Activated T-helper 17 cell treated with anti-CD3 and anti-CD28 coated beads, Interleukin-2, amount 50 U/mL, for 72 hours (primary cell): ENCODE measurements around the gene CD83. TPM values are rescaled to one million over a fixed set of nuclear protein-coding genes. Genes with fewer than 3 reads are reported as not detected.

Experiments
- ATAC-seq: fragments of 150-1000 bp; cut with Tn5 transposase; replicated peaks from 2 replicates; pipeline ENCODE4 v1.10.0; 2021; ENCODE audit warnings: mild to moderate bottlenecking, moderate library complexity
- H3K27ac Mint-ChIP-seq: one replicate; pipeline ENCODE4 v1.8.0; 2022; ENCODE audit warnings: mixed read lengths
- H3K27me3 Mint-ChIP-seq: one replicate; pipeline ENCODE4 v1.8.0; 2022; ENCODE audit warnings: mixed read lengths
- H3K36me3 Mint-ChIP-seq: one replicate; pipeline ENCODE4 v1.8.0; 2022; ENCODE audit warnings: low read depth, mild to moderate bottlenecking, mixed read lengths
- H3K4me1 Mint-ChIP-seq: one replicate; pipeline ENCODE4 v1.8.0; 2022; ENCODE audit warnings: mixed read lengths
- H3K4me3 Mint-ChIP-seq: one replicate; pipeline ENCODE4 v1.8.0; 2022; ENCODE audit warnings: mild to moderate bottlenecking, mixed read lengths
- H3K9me3 Mint-ChIP-seq: one replicate; pipeline ENCODE4 v1.8.0; 2022; ENCODE audit warnings: mixed read lengths
- total RNA-seq, 2 donors: library from RNA; stranded (reverse); gene quantifications; one replicate each; pipeline ENCODE4 v1.2.3, GENCODE V29; 2022

Gene CD83
- total RNA-seq, 2 donors from 2014 or later = 12.3 to 14.9 TPM

- Mint-ChIP-seq H3K4me1 (peaks cover 10% of the 10 kb centered on the region), H3K36me3 (no peaks in the 10 kb centered on the region), H3K27me3 (peaks cover 4% of the 10 kb centered on the region), H3K4me3 (no peak overlapping the region), H3K9me3 (no peaks in the 10 kb centered on the region), H3K27ac (no peak overlapping the region)
- no peak for ATAC-seq
These were observed 34.3 kb upstream of the CD83 start for GRCh38 chr6:14083262-14083661.

- H3K36me3 Mint-ChIP-seq = no peaks in the 10 kb centered on the region
- H3K27me3 Mint-ChIP-seq = peaks cover 7% of the 10 kb centered on the region
- no peak overlapping the region for H3K4me3 Mint-ChIP-seq
- ATAC-seq = no peak
- H3K4me1 Mint-ChIP-seq = peaks cover 14% of the 10 kb centered on the region
- no peak overlapping the region for H3K27ac Mint-ChIP-seq
- H3K9me3 Mint-ChIP-seq = no peaks in the 10 kb centered on the region
These were observed 33.8 kb upstream of the CD83 start for GRCh38 chr6:14083751-14084150.

- peaks cover 14% of the 10 kb centered on the region for H3K4me1 Mint-ChIP-seq
- no peaks in the 10 kb centered on the region for H3K36me3 Mint-ChIP-seq
- peaks cover 7% of the 10 kb centered on the region for H3K27me3 Mint-ChIP-seq
- H3K9me3 Mint-ChIP-seq = no peaks in the 10 kb centered on the region
- no peak for ATAC-seq
- no peak overlapping the region for H3K27ac Mint-ChIP-seq
- H3K4me3 Mint-ChIP-seq = no peak overlapping the region
These were observed 33.2 kb upstream of the CD83 start for GRCh38 chr6:14084388-14084787.

GRCh38 chr6:14085176-14085787 lies 32.3 kb upstream of the CD83 start:
- no peak for ATAC-seq
- Mint-ChIP-seq H3K27me3 (peaks cover 7% of the 10 kb centered on the region), H3K36me3 (no peaks in the 10 kb centered on the region), H3K4me3 (no peak overlapping the region), H3K27ac (no peak overlapping the region), H3K9me3 (no peaks in the 10 kb centered on the region), H3K4me1 (peaks cover 10% of the 10 kb centered on the region)

- no peaks in the 10 kb centered on the region for H3K9me3 Mint-ChIP-seq
- H3K36me3 Mint-ChIP-seq = no peaks in the 10 kb centered on the region
- H3K4me1 Mint-ChIP-seq = peaks cover 10% of the 10 kb centered on the region
- H3K27ac Mint-ChIP-seq = no peak overlapping the region
- peaks cover 7% of the 10 kb centered on the region for H3K27me3 Mint-ChIP-seq
- peak; percentile 17 for ATAC-seq
- H3K4me3 Mint-ChIP-seq = no peak overlapping the region
These were observed 30.9 kb upstream of the CD83 start for GRCh38 chr6:14086701-14087100.

GRCh38 chr6:14088600-14089192 lies 28.9 kb upstream of the CD83 start:
- ATAC-seq = peak; percentile 25

GRCh38 chr6:14089224-14089623 lies 28.3 kb upstream of the CD83 start:
- peak; percentile 85 for ATAC-seq
- Mint-ChIP-seq H3K4me3 (no peak overlapping the region), H3K9me3 (no peaks in the 10 kb centered on the region), H3K4me1 (peaks cover 14% of the 10 kb centered on the region), H3K27ac (no peak overlapping the region), H3K27me3 (peaks cover 7% of the 10 kb centered on the region), H3K36me3 (no peaks in the 10 kb centered on the region)

More at GRCh38 chr6:14088600-14089192, 28.9 kb upstream of the CD83 start:
- Mint-ChIP-seq H3K4me3 (no peak overlapping the region), H3K9me3 (no peaks in the 10 kb centered on the region), H3K36me3 (no peaks in the 10 kb centered on the region), H3K27me3 (peaks cover 7% of the 10 kb centered on the region), H3K4me1 (peaks cover 10% of the 10 kb centered on the region), H3K27ac (no peak overlapping the region)

- Mint-ChIP-seq H3K4me3 (no peak overlapping the region), H3K27me3 (peaks cover 3% of the 10 kb centered on the region), H3K36me3 (no peaks in the 10 kb centered on the region), H3K27ac (no peak overlapping the region), H3K9me3 (no peaks in the 10 kb centered on the region), H3K4me1 (peaks cover 15% of the 10 kb centered on the region)
- ATAC-seq = peak; percentile 42
These were observed 26.1 kb upstream of the CD83 start for GRCh38 chr6:14091339-14091978.

GRCh38 chr6:14092316-14092715 lies 25.3 kb upstream of the CD83 start:
- Mint-ChIP-seq H3K4me1 (peaks cover 12% of the 10 kb centered on the region), H3K27me3 (peaks cover 3% of the 10 kb centered on the region), H3K9me3 (no peaks in the 10 kb centered on the region), H3K27ac (no peak overlapping the region), H3K4me3 (no peak overlapping the region), H3K36me3 (no peaks in the 10 kb centered on the region)
- ATAC-seq = no peak

- H3K9me3 Mint-ChIP-seq = no peaks in the 10 kb centered on the region
- no peak overlapping the region for H3K4me3 Mint-ChIP-seq
- H3K4me1 Mint-ChIP-seq = peaks cover 12% of the 10 kb centered on the region
- H3K27me3 Mint-ChIP-seq = peaks cover 3% of the 10 kb centered on the region
- H3K27ac Mint-ChIP-seq = no peak overlapping the region
- no peaks in the 10 kb centered on the region for H3K36me3 Mint-ChIP-seq
- no peak for ATAC-seq
These were observed 24.5 kb upstream of the CD83 start for GRCh38 chr6:14092838-14093789.

GRCh38 chr6:14094721-14095120 lies 22.9 kb upstream of the CD83 start:
- H3K4me1 Mint-ChIP-seq = peaks cover 5% of the 10 kb centered on the region
- H3K27me3 Mint-ChIP-seq = no peaks in the 10 kb centered on the region
- H3K36me3 Mint-ChIP-seq = no peaks in the 10 kb centered on the region
- no peak for ATAC-seq
- no peak overlapping the region for H3K27ac Mint-ChIP-seq
- no peak overlapping the region for H3K4me3 Mint-ChIP-seq
- no peaks in the 10 kb centered on the region for H3K9me3 Mint-ChIP-seq

GRCh38 chr6:14095437-14095836 lies 22.1 kb upstream of the CD83 start:
- Mint-ChIP-seq H3K4me3 (no peak overlapping the region), H3K4me1 (peaks cover 12% of the 10 kb centered on the region), H3K27ac (no peak overlapping the region), H3K27me3 (no peaks in the 10 kb centered on the region), H3K36me3 (no peaks in the 10 kb centered on the region), H3K9me3 (no peaks in the 10 kb centered on the region)
- peak; percentile 63 for ATAC-seq

- Mint-ChIP-seq H3K4me1 (peaks cover 10% of the 10 kb centered on the region), H3K4me3 (no peak overlapping the region), H3K27me3 (peaks cover 7% of the 10 kb centered on the region), H3K36me3 (no peaks in the 10 kb centered on the region), H3K27ac (no peak overlapping the region), H3K9me3 (no peaks in the 10 kb centered on the region)
- ATAC-seq = no peak
These were observed 17.4 kb upstream of the CD83 start for GRCh38 chr6:14100138-14100537.

GRCh38 chr6:14100966-14101365 lies 16.6 kb upstream of the CD83 start:
- Mint-ChIP-seq H3K36me3 (no peaks in the 10 kb centered on the region), H3K4me1 (peaks cover 10% of the 10 kb centered on the region), H3K27ac (no peak overlapping the region), H3K4me3 (no peak overlapping the region), H3K27me3 (peaks cover 7% of the 10 kb centered on the region), H3K9me3 (no peaks in the 10 kb centered on the region)
- no peak for ATAC-seq
